Panc1 (cell line): ENCODE results near the gene MTF2. TPM values are rescaled to one million over a fixed set of nuclear protein-coding genes. Genes with fewer than 3 reads are reported as not detected.
A peak's percentile ranks its signal among the peaks of the same experiment; 100 is the strongest.

ENCODE experiments used
- ATAC-seq: fragments of 200-7000 bp; cut with Tn5 transposase; 2 replicates; pipeline ENCODE4 v1.9.1; 2020; ENCODE audit warnings: mild to moderate bottlenecking, moderate library complexity
- BruUV-seq: library from RNA; stranded (reverse); fragments of 400-500 nt; replicated peaks from 2 replicates; lab custom pipeline; 2021; lab: Mats Ljungman, UMichigan
- CTCF ChIA-PET: fragments of 300-600 bp; sonication (Branson Sonifier 250); formaldehyde crosslinking; loops from one replicate; lab custom pipeline; 2022; ENCODE audit warnings: antibody characterized with exemption; lab: Charles Lee
- POLR2A ChIA-PET: fragments of 300-600 bp; sonication (Branson Sonifier 250); formaldehyde crosslinking; loops from one replicate; lab custom pipeline; 2022; ENCODE audit warnings: antibody characterized with exemption; lab: Charles Lee
- DNase-seq: peaks from one replicate; pipeline ENCODE4 v3.0.0-alpha.2; 2010; ENCODE audit warnings: low read depth, low spot score
- H3K27ac ChIP-seq: 2 replicates; pipeline ENCODE4 v1.5.1; 2011; ENCODE audit warnings: mild to moderate bottlenecking, low read length, inconsistent platforms
- H3K27me3 ChIP-seq: fragments of 200-500 bp; sonication (Bioruptor generic); 2 replicates; pipeline ENCODE4 v1.6.0; 2014; ENCODE audit warnings: low read length, inconsistent platforms; ENCODE audit not compliant: control insufficient read depth, insufficient read depth
- H3K36me3 ChIP-seq: fragments of 200-500 bp; sonication (Bioruptor generic); 2 replicates; pipeline ENCODE4 v1.5.1; 2014; ENCODE audit warnings: inconsistent platforms, mild to moderate bottlenecking, low read length, moderate library complexity; ENCODE audit not compliant: control insufficient read depth, insufficient read depth
- H3K4me1 ChIP-seq: 2 replicates; pipeline ENCODE4 v1.5.1; 2011; ENCODE audit warnings: inconsistent platforms, mild to moderate bottlenecking, low read length, moderate library complexity; ENCODE audit not compliant: control insufficient read depth, insufficient read depth
- H3K4me3 ChIP-seq, 2 experiments: 2 replicates each; pipeline ENCODE4 v1.5.1; 2011 to 2012; ENCODE audit warnings: low read depth in 2 of 2, low read length in 2 of 2, mild to moderate bottlenecking in 2 of 2, inconsistent platforms in 1 of 2, moderate library complexity in 1 of 2
- H3K9me3 ChIP-seq: fragments of 200-500 bp; sonication (Bioruptor generic); 2 replicates; pipeline ENCODE4 v1.5.1; 2014; ENCODE audit warnings: low read depth, mild to moderate bottlenecking, inconsistent platforms, low read length, moderate library complexity; ENCODE audit not compliant: control insufficient read depth, insufficient read depth
- CTCF ChIP-seq: fragments of 450-650 bp; IDR thresholded peaks from 2 replicates; pipeline ENCODE4 v1.5.1; 2017; ENCODE audit warnings: mild to moderate bottlenecking
- POLR2AphosphoS5 ChIP-seq: IDR thresholded peaks from 2 replicates; pipeline ENCODE4 v1.6.1; 2012; ENCODE audit warnings: mild to moderate bottlenecking, low read depth, low read length, moderate library complexity
- REST ChIP-seq, 2 experiments: IDR thresholded peaks; 2 replicates each; pipeline ENCODE4 v1.6.1; 2011 to 2012; ENCODE audit warnings: low read depth in 2 of 2, control low read depth in 1 of 2, low read length in 1 of 2, mild to moderate bottlenecking in 1 of 2, moderate library complexity in 1 of 2; ENCODE audit not compliant: insufficient read depth in 1 of 2
- SIN3A ChIP-seq: IDR thresholded peaks from 2 replicates; pipeline ENCODE4 v1.6.1; 2012; ENCODE audit warnings: low read depth, mild to moderate bottlenecking, low read length, moderate library complexity, borderline replicate concordance; ENCODE audit not compliant: insufficient read depth
- TCF7L2 ChIP-seq: IDR thresholded peaks from 2 replicates; pipeline ENCODE4 v1.6.1; 2011; ENCODE audit warnings: mild to moderate bottlenecking, low read depth, low read length, inconsistent platforms
- in situ Hi-C: cut with HindIII; loops from 2 replicates; pipeline ENCODE4 v1.10.0; 2016; ENCODE audit warnings: low sequenced_read_pairs, low pct_unique_long_range_greater_than_20kb
- intact Hi-C: fragments of 100-400 bp; cut with micrococcal nuclease; formaldehyde crosslinking; loops from one replicate; pipeline ENCODE4 v1.10.0; 2022; ENCODE audit not compliant: unreplicated experiment
- total RNA-seq: library from RNA; stranded (reverse); gene quantifications from one replicate; pipeline ENCODE4 v1.2.1, GENCODE V29; 2021; ENCODE audit not compliant: unreplicated experiment

MTF2 gene
- total RNA-seq, 1 experiment from 2014 or later: 24.8 TPM

GRCh38 chr1:93076268-93076667, 2.8 kb upstream of the MTF2 start:
- DNase-seq: no peak
- ATAC-seq: no peak
- H3K27ac ChIP-seq: no peak overlapping the region
- H3K36me3 ChIP-seq: peaks cover 7% of the 10 kb centered on the region; the same call in 1 of the 2 replicates
- intact Hi-C loops: no loop called here
- no peak for TF ChIP-seq REST (IDR thresholded peaks at IDR 0.05; ENCODE audit: insufficient read depth in 1 of 2, low read depth in 2 of 2, low read length in 1 of 2)
- TF ChIP-seq SIN3A: no peak
- TF ChIP-seq CTCF: no peak
- no peak for TF ChIP-seq TCF7L2
- H3K9me3 ChIP-seq: no peaks in the 10 kb centered on the region
- H3K4me3 ChIP-seq: no peak overlapping the region
- H3K27me3 ChIP-seq: no peaks in the 10 kb centered on the region
- H3K4me1 ChIP-seq: peaks cover 4% of the 10 kb centered on the region
- in situ Hi-C loops: no loop called here
- BruUV-seq: no TSS peak
- POLR2A ChIA-PET: no interaction called here
- CTCF ChIA-PET: no interaction called here

GRCh38 chr1:93078203-93078602, 880 bp upstream of the MTF2 start:
- Histone ChIP-seq H3K9me3 (no peaks in the 10 kb centered on the region), H3K4me3 (peak overlapping the region; percentile 81 to 99)

More at GRCh38 chr1:93078203-93078602, 880 bp upstream of the MTF2 start:
- no TSS peak for BruUV-seq
- Histone ChIP-seq H3K36me3 (peaks cover 7% of the 10 kb centered on the region), H3K27me3 (no peaks in the 10 kb centered on the region), H3K4me1 (peaks cover 4% of the 10 kb centered on the region), H3K27ac (peak overlapping the region; percentile 95)
- intact Hi-C loops (no loop called here), in situ Hi-C loops (no loop called here)
- CTCF ChIA-PET: no interaction called here
- POLR2A ChIA-PET: no interaction called here
- DNase-seq: no peak
- no peak for TF ChIP-seq CTCF
- TF ChIP-seq POLR2AphosphoS5: no peak
- no peak for TF ChIP-seq SIN3A
- no peak for TF ChIP-seq TCF7L2
- no peak for TF ChIP-seq REST (IDR thresholded peaks at IDR 0.05; ENCODE audit: insufficient read depth in 1 of 2, low read depth in 2 of 2, low read length in 1 of 2)
- no peak for ATAC-seq
